K562 (cell line): ENCODE results near the gene ATG10. TPM values are rescaled to one million over a fixed set of nuclear protein-coding genes. Genes with fewer than 3 reads are reported as not detected.

Source experiments
- ATAC-seq: fragments of 200-7000 bp; cut with Tn5 transposase; 3 replicates; pipeline ENCODE4 v1.9.1; 2020; ENCODE audit warnings: moderate library complexity
- BruUV-seq: library from RNA; stranded (reverse); fragments of 400-500 nt; replicated peaks from 2 replicates; lab custom pipeline; 2021; lab: Mats Ljungman, UMichigan
- CTCF ChIA-PET: fragments of 300-600 bp; formaldehyde crosslinking; extraction: SDS; loops from one replicate; lab custom pipeline; 2021; ENCODE audit warnings: low intra/inter-chr PET ratio; lab: Yijun Ruan, JAX
- POLR2A ChIA-PET: fragments of 300-600, 350-650 bp; sonication (Branson Sonifier 250); formaldehyde crosslinking; extraction: SDS; loops from one replicate; lab custom pipeline; 2021; ENCODE audit warnings: antibody characterized with exemption, inconsistent platforms; lab: Yijun Ruan, JAX
- DNase-seq, 4 experiments: peaks; one replicate each; pipeline versions ENCODE4 v3.0.0 to v3.0.0-alpha.2; 2011 to 2018; ENCODE audit warnings: low spot score in 3 of 4, mixed read lengths in 3 of 4; ENCODE audit errors: extremely low read depth in 1 of 4
- FAIRE-seq: peaks from 2 replicates; lab custom pipeline; 2011; peaks lifted over from hg19 to GRCh38; lab: Jason Lieb, UNC
- H2AFZ ChIP-seq: 2 replicates; pipeline ENCODE4 v1.6.0; 2011; ENCODE audit warnings: low read depth, low read length, control low read depth, inconsistent platforms
- H3K27ac ChIP-seq: fragments of 200-600 bp; 3 replicates; pipeline ENCODE4 v1.8.0; 2011; ENCODE audit warnings: low read depth, mild to moderate bottlenecking, control low read depth, inconsistent platforms, low read length, moderate library complexity, mixed read lengths; ENCODE audit errors: extremely low read depth
- H3K27me3 ChIP-seq, 2 experiments: fragments of 300-600 bp in 1 of 2; 2 replicates in 1 of 2; 3 replicates in 1 of 2; pipeline versions ENCODE4 v1.6.0 to v1.8.0; 2011; ENCODE audit warnings: inconsistent platforms in 2 of 2, low read length in 2 of 2, mild to moderate bottlenecking in 1 of 2, mixed read lengths in 1 of 2, moderate library complexity in 1 of 2; ENCODE audit not compliant: control insufficient read depth in 2 of 2, insufficient read depth in 2 of 2
- H3K36me3 ChIP-seq: fragments of 300-600 bp; 3 replicates; pipeline ENCODE4 v1.8.0; 2011; ENCODE audit warnings: mild to moderate bottlenecking, low read length, inconsistent platforms; ENCODE audit not compliant: control insufficient read depth, insufficient read depth
- H3K4me1 ChIP-seq, 2 experiments: fragments of 200-600 bp in 1 of 2; replicated peaks in 1 of 2; 2 replicates in 1 of 2; 3 replicates in 1 of 2; pipeline versions ENCODE4 v1.5.1 to v1.8.0; 2011; ENCODE audit warnings: inconsistent platforms in 2 of 2, low read length in 2 of 2, mild to moderate bottlenecking in 1 of 2, mixed read lengths in 1 of 2, moderate library complexity in 1 of 2; ENCODE audit not compliant: control insufficient read depth in 2 of 2, insufficient read depth in 2 of 2
- H3K4me2 ChIP-seq: 2 replicates; pipeline ENCODE4 v1.6.1; 2011; ENCODE audit warnings: low read length, control low read depth, inconsistent platforms, mixed read lengths; ENCODE audit not compliant: insufficient read depth
- H3K4me3 ChIP-seq: fragments of 200-600 bp; sonication (generic), shearing (Covaris generic); 2 replicates; pipeline ENCODE4 v1.5.1; 2016; ENCODE audit warnings: control low read depth, inconsistent platforms
- H3K79me2 ChIP-seq: fragments of 200-600 bp; 3 replicates; pipeline ENCODE4 v1.8.0; 2011; ENCODE audit warnings: low read length, inconsistent platforms; ENCODE audit not compliant: control insufficient read depth, insufficient read depth
- H3K9ac ChIP-seq, 2 experiments: 2 replicates each; pipeline versions ENCODE4 v1.6.0 to v1.6.1; 2011; ENCODE audit warnings: low read depth in 2 of 2, low read length in 2 of 2, control low read depth in 1 of 2, inconsistent platforms in 1 of 2, mild to moderate bottlenecking in 1 of 2, mixed read lengths in 1 of 2; ENCODE audit not compliant: insufficient read depth in 1 of 2
- H3K9me1 ChIP-seq: one replicate; pipeline ENCODE4 v1.6.0; 2011; ENCODE audit warnings: inconsistent platforms, mild to moderate bottlenecking, low read length, moderate library complexity; ENCODE audit not compliant: control insufficient read depth, insufficient read depth
- H3K9me3 ChIP-seq: replicated peaks from 2 replicates; pipeline ENCODE4 v1.5.1; 2011; ENCODE audit warnings: low read depth, low read length, inconsistent platforms; ENCODE audit not compliant: control insufficient read depth, insufficient read depth
- H4K20me1 ChIP-seq: replicated peaks from 2 replicates; pipeline ENCODE4 v1.6.1; 2011; ENCODE audit warnings: low read length, inconsistent platforms, mixed read lengths; ENCODE audit not compliant: control insufficient read depth, insufficient read depth
- ATF1 ChIP-seq, 2 experiments: fragments of 450-650 bp in 1 of 2; IDR thresholded peaks; 2 replicates each; pipeline ENCODE4 v1.6.1; 2016; ENCODE audit warnings: missing compliant biosample characterization in 1 of 2, missing genetic modification characterization in 1 of 2
- BRF1 ChIP-seq: IDR thresholded peaks from 3 replicates; pipeline ENCODE4 v1.6.1; 2011; ENCODE audit warnings: borderline replicate concordance, mild to moderate bottlenecking; ENCODE audit not compliant: insufficient read length; ENCODE audit errors: extremely low read depth
- DNMT1 ChIP-seq: fragments of 450-650 bp; IDR thresholded peaks from 2 replicates; pipeline ENCODE4 v1.6.1; 2016; ENCODE audit warnings: antibody characterized with exemption, mild to moderate bottlenecking
- DPF2 ChIP-seq: fragments of 450-650 bp; IDR thresholded peaks from 2 replicates; pipeline ENCODE4 v1.6.1; 2016
- EHMT2 ChIP-seq: fragments of 450-650 bp; IDR thresholded peaks from 2 replicates; pipeline ENCODE4 v1.6.1; 2018; ENCODE audit warnings: antibody characterized with exemption
- ESRRB ChIP-seq: fragments of 250-450 bp; sonication (Bioruptor Pico); IDR thresholded peaks from 2 replicates; pipeline ENCODE4 v1.5.0; 2020; ENCODE audit warnings: mild to moderate bottlenecking, moderate library complexity, borderline replicate concordance
- EZH2 ChIP-seq: IDR thresholded peaks from 2 replicates; pipeline ENCODE4 v1.6.1; 2012; ENCODE audit warnings: low read depth, mild to moderate bottlenecking, inconsistent platforms, low read length, borderline replicate concordance
- KAT7 ChIP-seq: sonication (generic); formaldehyde crosslinking; IDR thresholded peaks from 2 replicates; pipeline ENCODE4 v1.8.0; 2022; ENCODE audit warnings: missing genetic modification reagents, mild to moderate bottlenecking, borderline replicate concordance
- RBM39 ChIP-seq: fragments of 200-400 bp; formaldehyde crosslinking; optimal IDR thresholded peaks from 2 replicates; pipeline ENCODE3; 2018; ENCODE audit warnings: low read depth, low read length
- RHOXF2B ChIP-seq: fragments of 250-450 bp; sonication (Bioruptor Pico); conservative IDR thresholded peaks from 2 replicates; pipeline ENCODE4 v1.5.1; 2021
- SREBF2 ChIP-seq: sonication (generic); formaldehyde crosslinking; IDR thresholded peaks from 2 replicates; pipeline ENCODE4 v1.4.0; 2020; ENCODE audit warnings: mild to moderate bottlenecking, missing genetic modification reagents
- TAF7 ChIP-seq: fragments of 450-650 bp; IDR thresholded peaks from 2 replicates; pipeline ENCODE4 v1.6.1; 2016; ENCODE audit warnings: missing genetic modification characterization, missing compliant biosample characterization
- ZFP1 ChIP-seq: fragments of 450-650 bp; formaldehyde crosslinking; IDR thresholded peaks from 2 replicates; pipeline ENCODE4 v1.4.0; 2020; ENCODE audit warnings: mild to moderate bottlenecking, mixed read lengths
- ZNF165 ChIP-seq: fragments of 250-450 bp; sonication (Bioruptor Pico); IDR thresholded peaks from 2 replicates; pipeline ENCODE4 v1.4.0; 2020; ENCODE audit warnings: borderline replicate concordance
- ZNF232 ChIP-seq: sonication (generic); formaldehyde crosslinking; IDR thresholded peaks from 2 replicates; pipeline ENCODE4 v1.8.0; 2022; ENCODE audit warnings: mild to moderate bottlenecking, missing genetic modification reagents
- ZNF408 ChIP-seq: fragments of 250-450 bp; sonication (Bioruptor Pico); IDR thresholded peaks from 2 replicates; pipeline ENCODE4 v1.4.0; 2020; ENCODE audit warnings: low read depth, mild to moderate bottlenecking, moderate library complexity
- ZNF57 ChIP-seq: fragments of 450-650 bp; formaldehyde crosslinking; IDR thresholded peaks from 2 replicates; pipeline ENCODE4 v1.4.0; 2020; ENCODE audit warnings: mild to moderate bottlenecking, moderate library complexity
- WGBS: fragments of 100-300 bp; shearing (Covaris generic); methylation state at CpG from one replicate; pipeline ENCODE4 v1.1.6; 2016; ENCODE audit warnings: low coverage, mixed read lengths; ENCODE audit not compliant: insufficient coverage; ENCODE audit errors: missing lambda C conversion rate; 5-methylcytosine and 5-hydroxymethylcytosine counted together
- in situ Hi-C: fragments of 300-500 bp; cut with MboI; formaldehyde crosslinking; loops from 4 replicates; pipeline ENCODE4 v1.15.0; 2018; ENCODE audit warnings: inconsistent platforms, mixed read lengths
- intact Hi-C: fragments of 100-400 bp; cut with micrococcal nuclease; formaldehyde crosslinking; loops from 2 replicates; pipeline ENCODE4 v1.14.2; 2022
- polyA plus RNA-seq, 8 experiments: library from polyadenylated mRNA; depleted of rRNA in 4 of 8; stranded (reverse) in 5 of 8; unstranded in 3 of 8; fragments of >200 nt; fragmentation: Nextera tagmentation in 2 of 8; fragmentation: Illumina TruSeq in 1 of 8; extraction: Ambion mirVana in 2 of 8; extraction: Trizol in 1 of 8; gene quantifications; 2 replicates each; pipeline versions ENCODE4 v1.2.1 to v1.2.3, GENCODE V29; 2011 to 2014; ENCODE audit warnings: inconsistent platforms in 1 of 8, missing spikeins in 1 of 8
- total RNA-seq, 7 experiments: library from RNA; depleted of rRNA in 6 of 7; stranded (reverse); fragments of >200 nt in 6 of 7; fragmentation: Illumina TruSeq in 2 of 7; extraction: Trizol in 2 of 7; gene quantifications; 2 replicates each; pipeline versions ENCODE4 v1.2.1 to v1.2.3, GENCODE V29; 2011 to 2021; ENCODE audit warnings: low replicate concordance in 1 of 7
- TF ChIP-seq, protein P1 (sequence below): IDR thresholded peaks from 3 replicates; pipeline ENCODE4 v1.6.1; 2011; ENCODE audit warnings: borderline replicate concordance, mild to moderate bottlenecking; ENCODE audit not compliant: insufficient read length, insufficient read depth
- TF ChIP-seq, protein P2 (sequence below): sonication (generic); formaldehyde crosslinking; IDR thresholded peaks from 2 replicates; pipeline ENCODE4 v1.8.0; 2022; ENCODE audit warnings: mild to moderate bottlenecking, missing genetic modification reagents, borderline replicate concordance

ATG10 gene
- total and polyA plus RNA-seq, 9 of the 15 experiments (the other 6 are each of a cell fraction or from before 2014, with no cell fraction given) = 7.0 to 18.8 (median 14.6) TPM

DNA sequence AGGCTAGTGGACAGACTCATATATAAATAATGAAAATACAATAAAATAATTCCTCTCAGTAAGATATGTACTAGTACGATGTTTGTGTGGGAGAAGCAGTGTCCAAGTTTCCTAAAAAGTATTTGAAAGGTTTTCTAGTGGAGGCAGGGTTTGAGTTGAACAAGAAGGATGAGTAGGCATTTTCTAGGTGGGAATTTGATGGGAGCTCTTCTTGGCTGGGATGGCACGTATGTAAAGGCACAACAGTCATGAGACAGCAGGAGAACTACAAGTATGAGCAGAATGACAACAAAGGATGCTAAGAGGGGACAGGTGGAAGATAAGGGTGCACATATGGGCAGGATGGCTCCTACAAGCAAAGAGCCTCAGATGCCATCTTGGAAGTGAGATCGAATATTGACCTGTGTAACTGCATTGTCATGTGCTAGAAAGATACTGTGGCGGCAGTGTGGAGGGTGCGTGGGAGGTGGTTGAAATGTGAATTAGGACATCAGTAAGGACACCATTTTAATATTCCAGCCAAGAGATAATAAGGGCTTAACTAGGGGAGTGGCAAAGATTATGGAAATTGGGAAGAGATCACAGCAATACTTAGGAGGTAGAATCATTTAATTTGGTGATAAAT, 170.5 kb downstream of the ATG10 start:
- Histone ChIP-seq H2AFZ (peak overlapping the region; percentile 70), H3K27ac (peak overlapping the region; percentile 53; the same call in 2 of the 3 replicates), H3K9ac (no peak overlapping the region), H3K9me1 (no peaks in the 10 kb centered on the region), H3K4me1 (peaks cover 0 to 12% of the 10 kb centered on the region in 2 experiments; a peak in 2 of 5 replicates), H3K79me2 (no peaks in the 10 kb centered on the region), H4K20me1 (no peaks in the 10 kb centered on the region), H3K27me3 (no peaks in the 10 kb centered on the region), H3K9me3 (no peaks in the 10 kb centered on the region), H3K4me3 (no peak overlapping the region), H3K4me2 (peak overlapping the region; percentile 49), H3K36me3 (no peaks in the 10 kb centered on the region)
- ATAC-seq (peak; percentile 65), DNase-seq (peak; percentile 7 to 26 (median 12)), FAIRE-seq (no peak)
- no TSS peak for BruUV-seq
- ChIA-PET CTCF (no interaction called here), POLR2A (interaction anchor here (0.6 kb wide), 1 partner anchor 353 kb away, joined by 4 read pairs; no protein-coding TSS in a partner anchor)
- intact Hi-C loops = no loop called here
- in situ Hi-C loops = no loop called here
- 35% methylated on average over 5 of the region's 5 CpGs for WGBS
- TF ChIP-seq EZH2 (no peak), SREBF2 (no peak), BRF1 (no peak), RBM39 (no peak), DNMT1 (no peak), ESRRB (no peak), DPF2 (peak; percentile 51), ZNF232 (CRISPR knock-in tag) (no peak), ZNF165 (CRISPR knock-in tag) (no peak), KAT7 (CRISPR knock-in tag) (no peak), ATF1 (CRISPR knock-in tag; IDR thresholded peaks at IDR 0.05) (no peak), ATF1 (tag; IDR thresholded peaks at IDR 0.05) (no peak), ZNF57 (no peak), ZFP1 (CRISPR knock-in tag) (no peak), TAF7 (no peak), RHOXF2B (no peak), ZNF408 (CRISPR knock-in tag) (no peak), EHMT2 (0 out of 2 replicates have a peak, but pooled peaks have one; percentile 24)
- TF ChIP-seq, protein P1, sequence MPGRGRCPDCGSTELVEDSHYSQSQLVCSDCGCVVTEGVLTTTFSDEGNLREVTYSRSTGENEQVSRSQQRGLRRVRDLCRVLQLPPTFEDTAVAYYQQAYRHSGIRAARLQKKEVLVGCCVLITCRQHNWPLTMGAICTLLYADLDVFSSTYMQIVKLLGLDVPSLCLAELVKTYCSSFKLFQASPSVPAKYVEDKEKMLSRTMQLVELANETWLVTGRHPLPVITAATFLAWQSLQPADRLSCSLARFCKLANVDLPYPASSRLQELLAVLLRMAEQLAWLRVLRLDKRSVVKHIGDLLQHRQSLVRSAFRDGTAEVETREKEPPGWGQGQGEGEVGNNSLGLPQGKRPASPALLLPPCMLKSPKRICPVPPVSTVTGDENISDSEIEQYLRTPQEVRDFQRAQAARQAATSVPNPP = no peak
- TF ChIP-seq, protein P2, sequence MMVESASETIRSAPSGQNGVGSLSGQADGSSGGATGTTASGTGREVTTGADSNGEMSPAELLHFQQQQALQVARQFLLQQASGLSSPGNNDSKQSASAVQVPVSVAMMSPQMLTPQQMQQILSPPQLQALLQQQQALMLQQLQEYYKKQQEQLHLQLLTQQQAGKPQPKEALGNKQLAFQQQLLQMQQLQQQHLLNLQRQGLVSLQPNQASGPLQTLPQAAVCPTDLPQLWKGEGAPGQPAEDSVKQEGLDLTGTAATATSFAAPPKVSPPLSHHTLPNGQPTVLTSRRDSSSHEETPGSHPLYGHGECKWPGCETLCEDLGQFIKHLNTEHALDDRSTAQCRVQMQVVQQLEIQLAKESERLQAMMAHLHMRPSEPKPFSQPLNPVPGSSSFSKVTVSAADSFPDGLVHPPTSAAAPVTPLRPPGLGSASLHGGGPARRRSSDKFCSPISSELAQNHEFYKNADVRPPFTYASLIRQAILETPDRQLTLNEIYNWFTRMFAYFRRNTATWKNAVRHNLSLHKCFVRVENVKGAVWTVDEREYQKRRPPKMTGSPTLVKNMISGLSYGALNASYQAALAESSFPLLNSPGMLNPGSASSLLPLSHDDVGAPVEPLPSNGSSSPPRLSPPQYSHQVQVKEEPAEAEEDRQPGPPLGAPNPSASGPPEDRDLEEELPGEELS (CRISPR knock-in tag) = no peak
